HG03196 (cell line): ENCODE data around the gene SPCS1.

Experiments
- ATAC-seq: cut with Tn5 transposase; IDR thresholded peaks from one replicate; pipeline ENCODE4 v1.9.1; 2021; ENCODE audit not compliant: unreplicated experiment

SPCS1 gene

GRCh38 chr3:52694528-52695189 lies 11.2 kb upstream of the SPCS1 start:
- ATAC-seq, result no peak

GRCh38 chr3:52695798-52696671 lies 9.9 kb upstream of the SPCS1 start:
- no peak for ATAC-seq

GRCh38 chr3:52696830-52697631 lies 8.9 kb upstream of the SPCS1 start:
- ATAC-seq, result no peak

GRCh38 chr3:52697632-52697965 lies 8.3 kb upstream of the SPCS1 start:
- ATAC-seq, result no peak

- no peak for ATAC-seq
Measured at GRCh38 chr3:52703341-52703740, 2.6 kb upstream of the SPCS1 start.

GRCh38 chr3:52704611-52705437 lies 1.1 kb upstream of the SPCS1 start:
- no peak for ATAC-seq

GRCh38 chr3:52705438-52705687 lies 543 bp upstream of the SPCS1 start:
- ATAC-seq, result no peak

- ATAC-seq, result no peak
Measured at GRCh38 chr3:52707585-52707984, 1.7 kb downstream of the SPCS1 start.

- ATAC-seq, result no peak
Measured at GRCh38 chr3:52710512-52710911, 4.6 kb downstream of the SPCS1 start.

- ATAC-seq, result no peak
Measured at GRCh38 chr3:52712291-52713212, 6.6 kb downstream of the SPCS1 start.

GRCh38 chr3:52714335-52715302 lies 8.7 kb downstream of the SPCS1 start:
- no peak for ATAC-seq

- no peak for ATAC-seq
Measured at GRCh38 chr3:52715714-52716305, 9.9 kb downstream of the SPCS1 start.

GRCh38 chr3:52719618-52720017 lies 13.7 kb downstream of the SPCS1 start:
- no peak for ATAC-seq

- ATAC-seq, result no peak
Measured at GRCh38 chr3:52721002-52721729, 15.3 kb downstream of the SPCS1 start.

- ATAC-seq, result no peak
Measured at GRCh38 chr3:52721730-52722008, 15.8 kb downstream of the SPCS1 start.

GRCh38 chr3:52722491-52722890 lies 16.6 kb downstream of the SPCS1 start:
- ATAC-seq, result no peak

GRCh38 chr3:52723935-52724334 lies 18.0 kb downstream of the SPCS1 start:
- no peak for ATAC-seq

GRCh38 chr3:52724511-52724910 lies 18.6 kb downstream of the SPCS1 start:
- no peak for ATAC-seq
